HFFc6 (cell line): ENCODE data around the gene HSD17B4. TPM values are rescaled to one million over a fixed set of nuclear protein-coding genes. Genes with fewer than 3 reads are reported as not detected.

Experiments used
- DNase-seq: peaks from one replicate; pipeline ENCODE4 v3.0.0-alpha.2; 2018
- H3K27ac Mint-ChIP-seq: 2 replicates; pipeline ENCODE4 v1.8.0; 2020; ENCODE audit warnings: mild to moderate bottlenecking, mixed read lengths
- H3K27me3 Mint-ChIP-seq: 2 replicates; pipeline ENCODE4 v1.8.0; 2021; ENCODE audit warnings: mild to moderate bottlenecking, moderate library complexity, mixed read lengths; ENCODE audit not compliant: insufficient read depth
- H3K36me3 Mint-ChIP-seq: 2 replicates; pipeline ENCODE4 v1.8.0; 2021; ENCODE audit warnings: low read depth, mixed read lengths
- H3K4me1 Mint-ChIP-seq: 2 replicates; pipeline ENCODE4 v1.8.0; 2020; ENCODE audit warnings: low read depth, mixed read lengths
- H3K4me3 Mint-ChIP-seq: 2 replicates; pipeline ENCODE4 v1.8.0; 2020; ENCODE audit warnings: mild to moderate bottlenecking, moderate library complexity, mixed read lengths
- H3K9me3 Mint-ChIP-seq: 2 replicates; pipeline ENCODE4 v1.8.0; 2020; ENCODE audit warnings: mild to moderate bottlenecking, mixed read lengths
- CTCF ChIP-seq: fragments of 200-600 bp; sonication (generic); IDR thresholded peaks from 2 replicates; pipeline ENCODE4 v1.5.0; 2021; ENCODE audit warnings: antibody characterized with exemption, mild to moderate bottlenecking
- total RNA-seq, 6 experiments: library from RNA; stranded (reverse); fragmentation: NEBNext Ultra II Directional; extraction: Animal tissue kit (Norgen Biotek cat#: 25700); gene quantifications; 2 replicates in 1 of 6; 3 replicates in 5 of 6; pipeline ENCODE4 v1.2.3, GENCODE V29; 2021

Gene HSD17B4
- total RNA-seq, 6 experiments from 2014 or later = 93.7 to 139 (median 107) TPM

- DNase-seq = no peak
- TF ChIP-seq CTCF = no peak
- Mint-ChIP-seq H3K27ac (no peak overlapping the region), H3K36me3 (peaks cover 5% of the 10 kb centered on the region; the same call in 1 of the 2 replicates), H3K9me3 (no peaks in the 10 kb centered on the region), H3K27me3 (no peaks in the 10 kb centered on the region), H3K4me1 (no peaks in the 10 kb centered on the region), H3K4me3 (no peak overlapping the region)
These were observed 6.8 kb downstream of the HSD17B4 start for GRCh38 chr5:119458911-119459632.

GRCh38 chr5:119465640-119466039 lies 13.3 kb downstream of the HSD17B4 start:
- Mint-ChIP-seq H3K27me3 (0 out of 2 replicates have a peak, but pooled peaks cover 3% of the 10 kb centered on the region), H3K27ac (no peak overlapping the region), H3K9me3 (peaks cover 14% of the 10 kb centered on the region), H3K4me3 (no peak overlapping the region), H3K4me1 (peaks cover 4% of the 10 kb centered on the region), H3K36me3 (peaks cover 41% of the 10 kb centered on the region)
- DNase-seq = no peak
- TF ChIP-seq CTCF = no peak

- Mint-ChIP-seq H3K36me3 (peaks cover 41% of the 10 kb centered on the region), H3K27ac (no peak overlapping the region), H3K27me3 (0 out of 2 replicates have a peak, but pooled peaks cover 3% of the 10 kb centered on the region), H3K9me3 (peaks cover 14% of the 10 kb centered on the region), H3K4me1 (peaks cover 12% of the 10 kb centered on the region), H3K4me3 (no peak overlapping the region)
- TF ChIP-seq CTCF = no peak
- DNase-seq = no peak
These were observed 16.0 kb downstream of the HSD17B4 start for GRCh38 chr5:119468286-119468685.

GRCh38 chr5:119470105-119470763 lies 17.9 kb downstream of the HSD17B4 start:
- Mint-ChIP-seq H3K9me3 (peaks cover 14% of the 10 kb centered on the region), H3K4me3 (no peak overlapping the region), H3K27ac (no peak overlapping the region), H3K36me3 (peaks cover 41% of the 10 kb centered on the region), H3K4me1 (peaks cover 12% of the 10 kb centered on the region), H3K27me3 (0 out of 2 replicates have a peak, but pooled peaks cover 1% of the 10 kb centered on the region)
- TF ChIP-seq CTCF = no peak
- DNase-seq = no peak

- TF ChIP-seq CTCF = peak; percentile 84
- no peaks in the 10 kb centered on the region for H3K27me3 Mint-ChIP-seq
- H3K4me3 Mint-ChIP-seq = no peak overlapping the region
- H3K36me3 Mint-ChIP-seq = peaks cover 39% of the 10 kb centered on the region
- peaks cover 12% of the 10 kb centered on the region for H3K4me1 Mint-ChIP-seq
- H3K27ac Mint-ChIP-seq = no peak overlapping the region
- DNase-seq = peak; percentile 7
- H3K9me3 Mint-ChIP-seq = peaks cover 14% of the 10 kb centered on the region
These were observed 18.7 kb downstream of the HSD17B4 start for GRCh38 chr5:119470851-119471451.
